Naive B cell (primary cell): ENCODE data around the gene LMO7. TPM values are rescaled to one million over a fixed set of nuclear protein-coding genes. Genes with fewer than 3 reads are reported as not detected.

Experiments used
- ATAC-seq, 2 donors: fragments of 150-1000 bp; cut with Tn5 transposase; 2 replicates each; pipeline ENCODE4 v1.10.0; 2021; ENCODE audit warnings: low read depth in 2 of 2, mild to moderate bottlenecking in 2 of 2, moderate library complexity in 2 of 2
- DNase-seq: peaks from one replicate; pipeline ENCODE4 v3.0.0; 2022
- H3K27ac Mint-ChIP-seq, 6 donors: one replicate each; pipeline ENCODE4 v1.8.0; 2020 to 2022; ENCODE audit warnings: mild to moderate bottlenecking in 6 of 6, mixed read lengths in 6 of 6, moderate library complexity in 5 of 6, inconsistent platforms in 2 of 6
- H3K27me3 Mint-ChIP-seq, 3 donors: one replicate each; pipeline ENCODE4 v1.8.0; 2021 to 2022; ENCODE audit warnings: mixed read lengths in 3 of 3, mild to moderate bottlenecking in 1 of 3
- H3K36me3 Mint-ChIP-seq, 2 donors: one replicate each; pipeline ENCODE4 v1.8.0; 2020 to 2022; ENCODE audit warnings: mixed read lengths in 2 of 2, inconsistent platforms in 1 of 2, mild to moderate bottlenecking in 1 of 2
- H3K4me1 Mint-ChIP-seq, 3 donors: one replicate each; pipeline ENCODE4 v1.8.0; 2020 to 2022; ENCODE audit warnings: mixed read lengths in 3 of 3, inconsistent platforms in 1 of 3, mild to moderate bottlenecking in 1 of 3, moderate library complexity in 1 of 3
- H3K4me3 Mint-ChIP-seq, 8 donors: one replicate each; pipeline ENCODE4 v1.8.0; 2020 to 2022; ENCODE audit warnings: mild to moderate bottlenecking in 8 of 8, mixed read lengths in 8 of 8, moderate library complexity in 8 of 8, inconsistent platforms in 2 of 8
- H3K9me3 Mint-ChIP-seq, 7 donors: one replicate each; pipeline ENCODE4 v1.8.0; 2020 to 2022; ENCODE audit warnings: mixed read lengths in 7 of 7, mild to moderate bottlenecking in 5 of 7, inconsistent platforms in 2 of 7, moderate library complexity in 1 of 7
- polyA plus RNA-seq, 6 donors: library from polyadenylated mRNA; unstranded; fragments of 300-500 nt; fragmentation: Illumina TruSeq; gene quantifications; one replicate each; pipeline ENCODE4 v1.2.3, GENCODE V29; 2021; ENCODE audit warnings: low read depth in 6 of 6

The LMO7 gene
- polyA plus RNA-seq, 6 donors from 2014 or later = 6.8 to 9.6 (median 9.4) TPM; not detected in 1

DNA sequence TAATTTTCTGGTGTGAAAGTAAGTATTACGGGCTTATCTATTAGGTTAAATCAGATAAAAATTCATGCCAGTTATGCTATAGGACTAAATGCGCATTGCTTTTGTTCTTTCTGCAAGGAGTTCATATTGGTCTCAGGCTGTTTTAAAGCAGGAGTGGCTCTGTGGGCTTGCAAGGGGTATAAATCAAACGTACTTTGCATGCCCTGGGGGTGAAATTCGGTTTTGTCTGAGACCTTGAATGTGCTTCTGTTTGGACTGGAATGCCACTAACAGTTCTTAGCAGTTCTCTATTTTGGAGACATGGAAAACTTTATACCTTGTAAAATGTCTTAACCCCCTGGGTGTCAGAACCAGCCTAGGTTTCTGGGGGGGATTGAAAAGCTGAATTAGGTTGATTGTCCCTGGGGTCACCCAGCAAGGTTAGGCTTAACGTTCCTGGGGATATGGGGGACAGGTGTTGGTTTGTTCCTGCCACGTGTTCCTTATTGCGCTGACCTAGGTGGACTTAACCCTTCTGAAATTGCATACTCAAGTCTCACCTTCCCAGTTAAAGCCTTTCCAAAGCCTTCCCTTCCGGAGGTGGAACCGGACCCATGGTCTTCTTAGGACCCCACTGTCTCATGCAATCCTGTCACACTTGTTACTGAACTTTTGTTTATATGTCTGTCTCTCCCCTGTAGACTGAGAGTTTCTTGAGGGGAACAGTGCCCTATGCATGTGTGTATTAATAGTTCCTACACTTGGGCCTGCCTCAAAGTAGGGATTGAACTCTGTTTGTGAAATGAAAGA, 182.2 kb downstream of the LMO7 start:
- peaks cover 7 to 16% of the 10 kb centered on the region in 2 donors for H3K36me3 Mint-ChIP-seq
- no peak overlapping the region for H3K4me3 Mint-ChIP-seq
- H3K4me1 Mint-ChIP-seq = no peaks in the 10 kb centered on the region
- no peak overlapping the region for H3K27ac Mint-ChIP-seq
- no peaks in the 10 kb centered on the region for H3K9me3 Mint-ChIP-seq
- DNase-seq = no peak
- ATAC-seq = no peak
- H3K27me3 Mint-ChIP-seq = no peaks in the 10 kb centered on the region

DNA sequence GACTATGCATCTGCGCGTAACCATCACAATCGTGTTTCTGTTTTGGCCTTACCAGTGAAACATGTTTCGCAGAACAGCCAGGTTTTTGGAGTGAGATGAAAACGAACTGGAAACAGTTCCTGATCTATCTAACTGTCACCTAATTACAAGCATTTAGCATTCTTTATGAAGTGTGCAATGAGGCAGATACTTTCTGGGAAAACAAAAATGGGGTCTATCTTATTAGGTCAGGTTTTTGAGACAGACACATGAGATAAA, 182.8 kb downstream of the LMO7 start:
- ATAC-seq = no peak
- no peaks in the 10 kb centered on the region for H3K9me3 Mint-ChIP-seq
- no peak overlapping the region for H3K27ac Mint-ChIP-seq

GRCh38 chr13:75825161-75825560, 189.0 kb downstream of the LMO7 start:
- no peaks in the 10 kb centered on the region for H3K4me1 Mint-ChIP-seq
- peaks cover 26 to 29% of the 10 kb centered on the region in 2 donors for H3K36me3 Mint-ChIP-seq
- DNase-seq (no peak), ATAC-seq (no peak)
- H3K9me3 Mint-ChIP-seq = no peaks in the 10 kb centered on the region
- H3K4me3 Mint-ChIP-seq = no peak overlapping the region
- no peak overlapping the region for H3K27ac Mint-ChIP-seq
- no peaks in the 10 kb centered on the region for H3K27me3 Mint-ChIP-seq

More for the DNA sequence above, 182.8 kb downstream of the LMO7 start:
- DNase-seq = no peak
- H3K4me1 Mint-ChIP-seq = no peaks in the 10 kb centered on the region
- peaks cover 7 to 21% of the 10 kb centered on the region in 2 donors for H3K36me3 Mint-ChIP-seq
- H3K4me3 Mint-ChIP-seq = no peak overlapping the region
- no peaks in the 10 kb centered on the region for H3K27me3 Mint-ChIP-seq

DNA sequence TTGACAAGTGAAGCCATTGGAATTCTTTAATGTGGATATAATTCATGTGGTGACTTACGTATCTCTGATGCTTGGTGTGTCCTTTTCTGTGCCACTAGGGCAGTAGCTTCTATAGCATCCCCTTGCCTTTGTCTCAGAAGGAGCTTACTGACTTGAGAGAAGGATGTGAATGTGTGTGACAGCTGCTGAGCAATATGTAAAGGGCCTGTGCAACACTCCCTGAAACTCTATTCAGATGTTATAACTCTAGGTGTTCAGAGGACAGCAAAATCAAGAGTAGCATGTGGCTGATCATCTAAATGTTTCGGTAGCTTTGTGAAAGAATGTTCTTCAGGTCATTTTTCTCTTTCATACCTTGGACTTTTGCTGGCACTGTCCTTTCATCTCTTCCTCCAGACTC, 189.5 kb downstream of the LMO7 start:
- Mint-ChIP-seq H3K27me3 (no peaks in the 10 kb centered on the region), H3K9me3 (peaks cover 0 to under 1% (median 0%) of the 10 kb centered on the region in 7 donors), H3K36me3 (peaks cover 26 to 30% of the 10 kb centered on the region in 2 donors), H3K27ac (no peak overlapping the region), H3K4me3 (no peak overlapping the region), H3K4me1 (no peaks in the 10 kb centered on the region)
- ATAC-seq = no peak
- DNase-seq = no peak

- H3K4me3 Mint-ChIP-seq = no peak overlapping the region
- peak overlapping the region in 1 of 6 donors; percentile 1 for H3K27ac Mint-ChIP-seq
- peaks cover 26 to 33% of the 10 kb centered on the region in 2 donors for H3K36me3 Mint-ChIP-seq
Measured at GRCh38 chr13:75826391-75826790, 190.3 kb downstream of the LMO7 start.

GRCh38 chr13:75829830-75830229, 193.7 kb downstream of the LMO7 start:
- Mint-ChIP-seq H3K9me3 (peaks cover 0 to 11% (median 7%) of the 10 kb centered on the region in 7 donors), H3K27me3 (no peaks in the 10 kb centered on the region), H3K27ac (no peak overlapping the region), H3K36me3 (peaks cover 26 to 29% of the 10 kb centered on the region in 2 donors), H3K4me3 (no peak overlapping the region), H3K4me1 (no peaks in the 10 kb centered on the region)
- ATAC-seq (no peak), DNase-seq (no peak)

More at GRCh38 chr13:75826391-75826790, 190.3 kb downstream of the LMO7 start:
- ATAC-seq (no peak), DNase-seq (no peak)
- Mint-ChIP-seq H3K4me1 (no peaks in the 10 kb centered on the region), H3K27me3 (no peaks in the 10 kb centered on the region), H3K9me3 (peaks cover 0 to 9% (median 6%) of the 10 kb centered on the region in 7 donors)

- Mint-ChIP-seq H3K27ac (no peak overlapping the region), H3K27me3 (no peaks in the 10 kb centered on the region), H3K9me3 (peaks cover 0 to 11% (median 7%) of the 10 kb centered on the region in 7 donors), H3K36me3 (peaks cover 26 to 29% of the 10 kb centered on the region in 2 donors), H3K4me3 (no peak overlapping the region), H3K4me1 (no peaks in the 10 kb centered on the region)
- ATAC-seq = no peak
- DNase-seq = no peak
Measured at GRCh38 chr13:75830842-75831241, 194.7 kb downstream of the LMO7 start.

DNA sequence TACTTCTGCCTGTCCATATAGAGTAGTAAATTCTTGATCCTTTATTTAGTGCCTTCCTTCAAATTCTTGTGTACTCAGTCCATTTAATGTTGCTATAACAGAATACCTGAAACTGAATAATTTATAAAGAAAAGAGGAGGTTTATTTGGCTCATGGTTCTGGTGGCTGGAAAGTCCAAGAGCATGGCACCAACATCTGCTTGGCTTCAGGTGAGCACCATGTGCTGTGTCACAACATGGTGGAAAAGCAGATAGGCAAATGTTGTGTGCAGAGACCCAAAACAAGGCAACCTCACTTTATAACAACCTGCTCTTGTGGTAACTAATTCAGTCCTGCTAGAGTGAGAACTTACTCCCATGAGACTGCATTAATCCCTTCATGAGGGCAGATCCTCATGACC, 195.3 kb downstream of the LMO7 start:
- DNase-seq (no peak), ATAC-seq (no peak)
- no peaks in the 10 kb centered on the region for H3K4me1 Mint-ChIP-seq
- no peaks in the 10 kb centered on the region for H3K27me3 Mint-ChIP-seq
- no peak overlapping the region for H3K4me3 Mint-ChIP-seq
- H3K27ac Mint-ChIP-seq = no peak overlapping the region
- peaks cover 0 to 11% (median 7%) of the 10 kb centered on the region in 7 donors for H3K9me3 Mint-ChIP-seq
- H3K36me3 Mint-ChIP-seq = peaks cover 24% of the 10 kb centered on the region in 2 donors

DNA sequence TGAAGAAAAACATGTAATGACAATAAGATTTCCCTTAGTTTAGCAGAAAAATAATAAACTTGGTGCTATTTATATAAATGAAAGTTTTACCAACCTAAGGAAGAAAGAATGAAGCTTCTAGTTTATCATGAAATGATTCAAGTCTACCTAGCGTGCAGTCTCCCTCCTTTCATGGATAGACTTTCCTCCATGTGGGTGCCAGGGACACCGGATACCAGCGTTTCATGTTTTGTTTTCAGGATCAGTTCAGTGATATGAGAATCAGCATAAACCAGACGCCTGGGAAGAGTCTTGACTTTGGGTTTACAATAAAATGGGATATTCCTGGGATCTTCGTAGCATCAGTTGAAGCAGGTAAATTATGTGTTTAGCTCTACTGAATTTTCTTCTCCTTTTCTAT, 196.7 kb downstream of the LMO7 start:
- H3K27ac Mint-ChIP-seq = no peak overlapping the region
- H3K9me3 Mint-ChIP-seq = peaks cover 0 to 11% (median 7%) of the 10 kb centered on the region in 7 donors

GRCh38 chr13:75836441-75836840, 200.3 kb downstream of the LMO7 start:
- no peak overlapping the region for H3K4me3 Mint-ChIP-seq

More for the DNA sequence above, 196.7 kb downstream of the LMO7 start:
- Mint-ChIP-seq H3K36me3 (peaks cover 10 to 27% of the 10 kb centered on the region in 2 donors), H3K4me1 (no peaks in the 10 kb centered on the region), H3K4me3 (no peak overlapping the region), H3K27me3 (no peaks in the 10 kb centered on the region)
- no peak for ATAC-seq
- no peak for DNase-seq

DNA sequence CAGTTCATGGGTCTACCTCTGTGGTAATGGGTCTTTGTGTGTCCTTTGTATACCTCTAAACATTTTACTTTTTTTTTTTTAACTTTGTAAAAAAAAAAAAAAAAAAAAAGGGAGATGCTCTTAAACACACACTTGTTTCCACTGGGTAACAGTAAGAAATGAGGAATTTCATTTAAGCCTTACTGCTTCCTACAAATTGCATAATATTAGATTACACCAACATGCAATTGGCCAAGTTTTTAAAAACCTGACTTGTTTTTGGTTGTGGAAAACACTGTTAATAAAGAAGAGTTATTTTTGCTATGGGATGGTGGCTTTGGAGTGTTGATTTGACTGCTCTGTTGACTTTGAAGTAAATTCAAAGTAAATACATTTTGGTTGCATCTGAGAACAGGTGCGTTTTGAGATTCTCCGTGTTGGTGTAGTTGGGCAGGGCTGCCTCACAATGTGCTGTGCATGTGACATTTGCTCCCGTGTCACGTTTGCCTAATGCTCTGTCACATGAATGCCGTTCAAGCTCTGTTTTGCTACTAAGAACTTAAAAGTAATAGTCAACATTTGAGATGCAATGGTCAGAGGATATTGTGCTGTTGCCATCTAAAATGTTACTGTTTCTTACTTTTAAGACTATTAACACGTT, 202.4 kb downstream of the LMO7 start:
- H3K9me3 Mint-ChIP-seq = no peaks in the 10 kb centered on the region
- peak overlapping the region in 1 of 6 donors; percentile 59 for H3K27ac Mint-ChIP-seq
- no peaks in the 10 kb centered on the region for H3K27me3 Mint-ChIP-seq
- ATAC-seq (no peak), DNase-seq (no peak)
- H3K4me3 Mint-ChIP-seq = no peak overlapping the region
- H3K36me3 Mint-ChIP-seq = peaks cover 36 to 52% of the 10 kb centered on the region in 2 donors
- H3K4me1 Mint-ChIP-seq = no peaks in the 10 kb centered on the region

More at GRCh38 chr13:75836441-75836840, 200.3 kb downstream of the LMO7 start:
- ATAC-seq (no peak), DNase-seq (no peak)
- Mint-ChIP-seq H3K9me3 (peaks cover 0 to 2% (median under 1%) of the 10 kb centered on the region in 7 donors), H3K27me3 (no peaks in the 10 kb centered on the region), H3K27ac (peak overlapping the region in 1 of 6 donors; percentile 41), H3K36me3 (peaks cover 16 to 33% of the 10 kb centered on the region in 2 donors), H3K4me1 (no peaks in the 10 kb centered on the region)

- H3K9me3 Mint-ChIP-seq = no peaks in the 10 kb centered on the region
- H3K36me3 Mint-ChIP-seq = peaks cover 36 to 46% of the 10 kb centered on the region in 2 donors
- peak overlapping the region in 1 of 6 donors; percentile 10 for H3K27ac Mint-ChIP-seq
- no peaks in the 10 kb centered on the region for H3K27me3 Mint-ChIP-seq
- ATAC-seq (no peak), DNase-seq (no peak)
- H3K4me3 Mint-ChIP-seq = no peak overlapping the region
- no peaks in the 10 kb centered on the region for H3K4me1 Mint-ChIP-seq
Measured at GRCh38 chr13:75839406-75839805, 203.3 kb downstream of the LMO7 start.

DNA sequence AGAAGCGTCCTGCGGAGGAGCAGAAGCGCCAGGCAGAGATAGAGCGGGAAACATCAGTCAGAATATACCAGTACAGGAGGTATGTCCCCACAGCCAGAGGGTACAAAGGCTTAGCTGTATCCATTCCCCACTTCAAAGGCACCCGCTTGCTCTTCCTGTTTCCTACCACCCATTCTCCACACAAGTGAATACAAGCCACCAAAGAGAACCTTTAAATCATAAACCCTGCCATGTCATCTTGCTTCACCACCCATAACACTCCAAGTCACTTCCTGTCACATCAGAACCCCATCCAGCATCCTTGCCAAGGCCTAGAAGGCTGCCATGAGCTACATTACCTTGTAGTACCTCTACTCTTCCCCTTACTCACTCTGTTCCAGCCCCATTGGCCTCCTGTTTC, 205.8 kb downstream of the LMO7 start:
- H3K36me3 Mint-ChIP-seq = peaks cover 36 to 43% of the 10 kb centered on the region in 2 donors
- ATAC-seq = no peak
- DNase-seq = no peak

DNA sequence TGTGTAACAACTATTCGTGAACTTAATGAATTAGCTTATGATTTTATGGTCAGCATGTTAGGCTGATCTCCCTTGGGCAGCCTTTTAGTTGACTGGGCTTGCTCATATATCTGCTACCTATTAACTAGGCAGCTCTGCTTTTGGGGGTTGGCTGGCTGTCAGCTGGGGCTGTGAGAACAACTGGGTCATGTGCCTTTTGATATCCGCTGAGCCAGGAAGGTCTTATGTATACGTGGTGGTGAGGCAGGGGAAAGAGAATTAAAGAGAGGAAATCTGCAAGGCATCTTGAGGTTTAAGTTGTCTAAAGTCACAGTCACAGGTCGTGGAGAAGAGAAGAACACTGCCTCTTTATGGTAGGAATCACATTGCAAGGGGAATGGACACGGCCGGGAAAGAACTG, 206.9 kb downstream of the LMO7 start:
- DNase-seq (no peak), ATAC-seq (no peak)
- Mint-ChIP-seq H3K36me3 (peaks cover 34 to 36% of the 10 kb centered on the region in 2 donors), H3K4me3 (no peak overlapping the region), H3K4me1 (no peaks in the 10 kb centered on the region), H3K9me3 (no peaks in the 10 kb centered on the region), H3K27me3 (no peaks in the 10 kb centered on the region), H3K27ac (no peak overlapping the region)

More for the DNA sequence above, 205.8 kb downstream of the LMO7 start:
- no peaks in the 10 kb centered on the region for H3K4me1 Mint-ChIP-seq
- peak overlapping the region in 1 of 6 donors; percentile 34 for H3K27ac Mint-ChIP-seq
- H3K9me3 Mint-ChIP-seq = no peaks in the 10 kb centered on the region
- no peak overlapping the region for H3K4me3 Mint-ChIP-seq
- H3K27me3 Mint-ChIP-seq = no peaks in the 10 kb centered on the region
